ENCODE data around the gene RNASE9. TPM values are rescaled to one million over a fixed set of nuclear protein-coding genes. Genes with fewer than 3 reads are reported as not detected.

The RNASE9 gene
- polyA plus RNA-seq, 3 donors: not detected

- H3K9me3 Mint-ChIP-seq: no peaks in the 10 kb centered on the region
- Histone ChIP-seq H4K20me1 (ENCODE audit: insufficient read depth, low read length) (no peaks in the 10 kb centered on the region), H3K4me3 (replicated peaks in 1 of 3; ENCODE audit: low read depth in 2 of 3, low read length in 3 of 3) (no peak overlapping the region), H3K36me3 (replicated peaks in 1 of 2; ENCODE audit: control insufficient read depth in 1 of 2, insufficient read depth in 2 of 2, low read length in 2 of 2) (no peaks in the 10 kb centered on the region), H2AFZ (ENCODE audit: insufficient read depth, low read depth, low read length, poor library complexity, severe bottlenecking) (no peak overlapping the region), H3K4me1 (ENCODE audit: control insufficient read depth in 1 of 2, insufficient read depth in 2 of 2, low read length in 2 of 2) (peaks cover 9 to 21% of the 10 kb centered on the region in 2 donors), H3K4me2 (replicated peaks; ENCODE audit: extremely low read depth, low read length, poor library complexity, severe bottlenecking) (no peak overlapping the region), H3K9ac (ENCODE audit: insufficient read depth, low read length, poor library complexity, severe bottlenecking) (no peak overlapping the region), H3K79me2 (ENCODE audit: insufficient read depth, low read length) (no peaks in the 10 kb centered on the region), H3K27ac (ENCODE audit: low read depth in 1 of 2, low read length in 2 of 2) (no peak overlapping the region), H3K27me3 (ENCODE audit: control insufficient read depth in 2 of 2, insufficient read depth in 2 of 2, low read length in 2 of 2) (no peaks in the 10 kb centered on the region), H3K9me3 (replicated peaks in 1 of 2; ENCODE audit: control insufficient read depth in 1 of 2, insufficient read depth in 1 of 2, low read length in 2 of 2) (no peaks in the 10 kb centered on the region)
- H3K4me1 Mint-ChIP-seq: peaks cover 22% of the 10 kb centered on the region
- no peak for DNase-seq
- intact Hi-C loops (cut with micrococcal nuclease): no loop called here
- no peak overlapping the region for H3K27ac Mint-ChIP-seq
- TF ChIP-seq CTCF (IDR thresholded peaks at IDR 0.05): no peak
- H3K27me3 Mint-ChIP-seq (ENCODE audit: low read depth in 3 of 3): peaks cover 0 to 3% (median 0%) of the 10 kb centered on the region in 3 donors
- no peaks in the 10 kb centered on the region for H3K36me3 Mint-ChIP-seq
- no peak overlapping the region for H3K4me3 Mint-ChIP-seq
These were observed 7.8 kb downstream of the RNASE9 start for GRCh38 chr14:20553024-20553423.

- H3K36me3 Mint-ChIP-seq: no peaks in the 10 kb centered on the region
- Histone ChIP-seq H3K79me2 (ENCODE audit: insufficient read depth, low read length) (no peaks in the 10 kb centered on the region), H3K27ac (ENCODE audit: low read depth in 1 of 2, low read length in 2 of 2) (no peak overlapping the region), H3K36me3 (replicated peaks in 1 of 2; ENCODE audit: control insufficient read depth in 1 of 2, insufficient read depth in 2 of 2, low read length in 2 of 2) (no peaks in the 10 kb centered on the region), H3K9me3 (replicated peaks in 1 of 2; ENCODE audit: control insufficient read depth in 1 of 2, insufficient read depth in 1 of 2, low read length in 2 of 2) (no peaks in the 10 kb centered on the region), H3K9ac (ENCODE audit: insufficient read depth, low read length, poor library complexity, severe bottlenecking) (no peak overlapping the region), H3K4me1 (ENCODE audit: control insufficient read depth in 1 of 2, insufficient read depth in 2 of 2, low read length in 2 of 2) (peaks cover 6 to 14% of the 10 kb centered on the region in 2 donors), H3K4me2 (replicated peaks; ENCODE audit: extremely low read depth, low read length, poor library complexity, severe bottlenecking) (no peak overlapping the region), H4K20me1 (ENCODE audit: insufficient read depth, low read length) (no peaks in the 10 kb centered on the region), H2AFZ (ENCODE audit: insufficient read depth, low read depth, low read length, poor library complexity, severe bottlenecking) (no peak overlapping the region), H3K4me3 (replicated peaks in 1 of 3; ENCODE audit: low read depth in 2 of 3, low read length in 3 of 3) (no peak overlapping the region), H3K27me3 (ENCODE audit: control insufficient read depth in 2 of 2, insufficient read depth in 2 of 2, low read length in 2 of 2) (no peaks in the 10 kb centered on the region)
- no peak for TF ChIP-seq CTCF (IDR thresholded peaks at IDR 0.05)
- DNase-seq: no peak
- WGBS (ENCODE audit: insufficient coverage): 100% methylated on average over 2 of the region's 3 CpGs
- no peak overlapping the region for H3K4me3 Mint-ChIP-seq
- no peak overlapping the region for H3K27ac Mint-ChIP-seq
- peaks cover 17% of the 10 kb centered on the region for H3K4me1 Mint-ChIP-seq
- no peaks in the 10 kb centered on the region for H3K9me3 Mint-ChIP-seq
- intact Hi-C loops (cut with micrococcal nuclease): no loop called here
- H3K27me3 Mint-ChIP-seq (ENCODE audit: low read depth in 3 of 3): peaks cover 0 to 3% (median 0%) of the 10 kb centered on the region in 3 donors
These were observed 9.2 kb downstream of the RNASE9 start for GRCh38 chr14:20551606-20552005.
